HepG2 (cell line): ENCODE data around the gene RRP36. TPM values are rescaled to one million over a fixed set of nuclear protein-coding genes. Genes with fewer than 3 reads are reported as not detected.

Experiments
- ATM ChIP-seq: fragments of 450-650 bp; IDR thresholded peaks from 2 replicates; pipeline ENCODE4 v1.7.1; 2017; ENCODE audit warnings: mild to moderate bottlenecking, borderline replicate concordance
- CREBL2 ChIP-seq: sonication (generic); formaldehyde crosslinking; IDR thresholded peaks from 2 replicates; pipeline ENCODE4 v1.8.1; 2023; ENCODE audit warnings: missing genetic modification reagents, mild to moderate bottlenecking, borderline replicate concordance
- EP300 ChIP-seq, 3 experiments: sonication (generic) in 1 of 3; formaldehyde crosslinking in 1 of 3; IDR thresholded peaks; 2 replicates each; pipeline versions ENCODE4 v1.5.1 to v1.6.1; 2011 to 2020; ENCODE audit warnings: low read depth in 2 of 3, low read length in 2 of 3, borderline replicate concordance in 1 of 3, improper control_type of control experiment in 1 of 3, mild to moderate bottlenecking in 1 of 3, missing genetic modification reagents in 1 of 3, moderate library complexity in 1 of 3
- FOXA1 ChIP-seq, 2 experiments: fragments of 450-650 bp in 1 of 2; sonication (generic) in 1 of 2; formaldehyde crosslinking in 1 of 2; IDR thresholded peaks; 2 replicates each; pipeline versions ENCODE4 v1.4.0 to v1.6.1; 2016 to 2020; ENCODE audit warnings: missing genetic modification reagents in 1 of 2
- GTF3A ChIP-seq: sonication (generic); formaldehyde crosslinking; conservative IDR thresholded peaks from 2 replicates; pipeline ENCODE4 v1.4.0; 2020; ENCODE audit warnings: mild to moderate bottlenecking, missing genetic modification reagents
- HNF1A ChIP-seq, 2 experiments: sonication (generic) in 1 of 2; formaldehyde crosslinking in 1 of 2; IDR thresholded peaks; 2 replicates each; pipeline versions ENCODE4 v1.4.0 to v1.6.1; 2016 to 2020; ENCODE audit warnings: borderline replicate concordance in 1 of 2, low read depth in 1 of 2, mild to moderate bottlenecking in 1 of 2, missing genetic modification reagents in 1 of 2
- KDM1A ChIP-seq: IDR thresholded peaks from 2 replicates; pipeline ENCODE4 v1.6.1; 2016; ENCODE audit warnings: missing compliant biosample characterization
- MIER3 ChIP-seq: IDR thresholded peaks from 2 replicates; pipeline ENCODE4 v1.6.1; 2016; ENCODE audit warnings: missing compliant biosample characterization, borderline replicate concordance
- NR2F6 ChIP-seq, 2 experiments: IDR thresholded peaks; 2 replicates each; pipeline ENCODE4 v1.6.1; 2016; ENCODE audit warnings: antibody characterized with exemption in 1 of 2, mild to moderate bottlenecking in 1 of 2
- PAWR ChIP-seq: sonication (generic); formaldehyde crosslinking; IDR thresholded peaks from 2 replicates; pipeline ENCODE4 v1.4.0; 2020; ENCODE audit warnings: missing genetic modification reagents, mild to moderate bottlenecking, borderline replicate concordance
- ZBTB43 ChIP-seq: sonication (generic); formaldehyde crosslinking; conservative IDR thresholded peaks from 2 replicates; pipeline ENCODE4 v1.4.0; 2020; ENCODE audit warnings: missing genetic modification reagents
- ZFX ChIP-seq: sonication (generic); formaldehyde crosslinking; IDR thresholded peaks from 2 replicates; pipeline ENCODE4 v1.4.0; 2020; ENCODE audit warnings: mild to moderate bottlenecking, low read depth, missing genetic modification reagents, moderate library complexity
- ZNF224 ChIP-seq: sonication (generic); formaldehyde crosslinking; IDR thresholded peaks from 2 replicates; pipeline ENCODE4 v1.5.0; 2020; ENCODE audit warnings: mild to moderate bottlenecking, missing genetic modification reagents
- ZNF557 ChIP-seq: sonication (generic); formaldehyde crosslinking; IDR thresholded peaks from 2 replicates; pipeline ENCODE4 v1.4.0; 2020; ENCODE audit warnings: missing genetic modification reagents
- ZSCAN21 ChIP-seq: sonication (generic); formaldehyde crosslinking; IDR thresholded peaks from 2 replicates; pipeline ENCODE4 v1.8.0; 2022; ENCODE audit warnings: mild to moderate bottlenecking, missing genetic modification reagents, moderate library complexity, borderline replicate concordance
- polyA plus RNA-seq, 8 experiments: library from polyadenylated mRNA; depleted of rRNA in 3 of 8; stranded (reverse) in 7 of 8; unstranded in 1 of 8; fragments of >200 nt; fragmentation: Illumina TruSeq in 4 of 8; extraction: Trizol in 4 of 8; gene quantifications; 2 replicates each; pipeline versions ENCODE4 v1.2.1 to v1.2.3, GENCODE V29; 2011 to 2016; ENCODE audit warnings: low read depth in 4 of 8, missing spikeins in 1 of 8, mixed read lengths in 1 of 8; ENCODE audit not compliant: insufficient read depth in 1 of 8
- total RNA-seq, 5 experiments: library from RNA; depleted of rRNA; stranded (reverse); fragments of >200 nt; fragmentation: Illumina TruSeq; extraction: Trizol; gene quantifications; 2 replicates each; pipeline ENCODE4 v1.2.3, GENCODE V29; 2016; ENCODE audit warnings: low read depth in 1 of 5
- TF ChIP-seq, protein P1 (sequence below): sonication (generic); formaldehyde crosslinking; IDR thresholded peaks from 2 replicates; pipeline ENCODE4 v1.5.1; 2020; ENCODE audit warnings: missing genetic modification reagents, mild to moderate bottlenecking, borderline replicate concordance
- TF ChIP-seq, protein P2 (sequence below): sonication (generic); formaldehyde crosslinking; IDR thresholded peaks from 2 replicates; pipeline ENCODE4 v1.8.0; 2022; ENCODE audit warnings: missing genetic modification reagents, mild to moderate bottlenecking, moderate library complexity, borderline replicate concordance

RRP36 gene
- total and polyA plus RNA-seq, 2 of the 13 experiments (the other 11 are each of a cell fraction or from before 2014, with no cell fraction given) = 29.5 to 144 TPM

DNA sequence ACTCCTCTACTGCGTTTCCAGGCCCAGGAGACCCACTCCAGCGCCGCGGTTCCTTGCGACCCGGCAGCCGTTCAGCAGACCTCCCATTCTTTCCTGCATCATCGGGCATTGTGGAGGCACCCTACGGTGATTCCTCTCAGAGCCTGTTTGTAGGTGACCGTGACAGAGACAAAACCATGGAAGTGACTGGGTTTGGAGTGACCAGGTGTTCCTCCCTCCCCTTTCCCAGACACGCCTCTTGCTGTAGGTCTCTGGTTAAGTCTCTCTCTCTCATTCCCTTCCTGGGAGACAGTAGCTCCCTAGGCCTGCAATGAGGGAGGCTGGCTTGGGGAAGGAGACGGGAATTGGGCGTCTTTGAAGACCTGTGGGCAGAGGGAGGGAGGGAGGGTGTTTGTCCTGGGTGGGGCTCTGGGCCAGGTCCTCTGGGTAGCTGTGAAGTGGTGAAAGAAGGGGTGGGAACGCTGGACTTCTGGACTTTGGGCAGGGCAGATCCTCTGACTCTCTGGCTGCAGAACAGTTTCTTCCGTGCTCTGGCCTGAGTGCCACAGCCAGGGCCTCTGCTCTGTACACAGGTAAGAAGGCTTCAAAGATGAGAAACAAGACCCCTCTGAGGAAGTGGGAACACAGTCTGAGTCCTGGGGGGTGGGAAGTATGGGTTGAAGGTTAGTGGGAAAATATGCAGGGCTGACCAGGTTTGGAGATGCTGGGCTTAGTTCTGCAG, 38.8 kb downstream of the RRP36 start (continued):
- TF ChIP-seq FOXA1 (IDR thresholded peaks at IDR 0.05) = no peak
- peak; percentile 15; the same call in 1 of the 2 replicates for TF ChIP-seq FOXA1 (CRISPR knock-in tag; IDR thresholded peaks at IDR 0.05)
- TF ChIP-seq NR2F6 (IDR thresholded peaks at IDR 0.05) = peak; percentile 44
- TF ChIP-seq NR2F6 (CRISPR knock-in tag; IDR thresholded peaks at IDR 0.05) = peak; percentile 80
- TF ChIP-seq, protein P1, sequence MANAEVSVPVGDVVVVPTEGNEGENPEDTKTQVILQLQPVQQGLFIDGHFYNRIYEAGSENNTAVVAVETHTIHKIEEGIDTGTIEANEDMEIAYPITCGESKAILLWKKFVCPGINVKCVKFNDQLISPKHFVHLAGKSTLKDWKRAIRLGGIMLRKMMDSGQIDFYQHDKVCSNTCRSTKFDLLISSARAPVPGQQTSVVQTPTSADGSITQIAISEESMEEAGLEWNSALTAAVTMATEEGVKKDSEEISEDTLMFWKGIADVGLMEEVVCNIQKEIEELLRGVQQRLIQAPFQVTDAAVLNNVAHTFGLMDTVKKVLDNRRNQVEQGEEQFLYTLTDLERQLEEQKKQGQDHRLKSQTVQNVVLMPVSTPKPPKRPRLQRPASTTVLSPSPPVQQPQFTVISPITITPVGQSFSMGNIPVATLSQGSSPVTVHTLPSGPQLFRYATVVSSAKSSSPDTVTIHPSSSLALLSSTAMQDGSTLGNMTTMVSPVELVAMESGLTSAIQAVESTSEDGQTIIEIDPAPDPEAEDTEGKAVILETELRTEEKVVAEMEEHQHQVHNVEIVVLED (CRISPR knock-in tag) = no peak; the same call in 1 of the 2 replicates
- TF ChIP-seq CREBL2 (CRISPR knock-in tag) = no peak; the same call in 1 of the 2 replicates
- TF ChIP-seq ZFX = peak; percentile 80
- TF ChIP-seq MIER3 = peak; percentile 69
- TF ChIP-seq KDM1A = no peak
- TF ChIP-seq, protein P2, sequence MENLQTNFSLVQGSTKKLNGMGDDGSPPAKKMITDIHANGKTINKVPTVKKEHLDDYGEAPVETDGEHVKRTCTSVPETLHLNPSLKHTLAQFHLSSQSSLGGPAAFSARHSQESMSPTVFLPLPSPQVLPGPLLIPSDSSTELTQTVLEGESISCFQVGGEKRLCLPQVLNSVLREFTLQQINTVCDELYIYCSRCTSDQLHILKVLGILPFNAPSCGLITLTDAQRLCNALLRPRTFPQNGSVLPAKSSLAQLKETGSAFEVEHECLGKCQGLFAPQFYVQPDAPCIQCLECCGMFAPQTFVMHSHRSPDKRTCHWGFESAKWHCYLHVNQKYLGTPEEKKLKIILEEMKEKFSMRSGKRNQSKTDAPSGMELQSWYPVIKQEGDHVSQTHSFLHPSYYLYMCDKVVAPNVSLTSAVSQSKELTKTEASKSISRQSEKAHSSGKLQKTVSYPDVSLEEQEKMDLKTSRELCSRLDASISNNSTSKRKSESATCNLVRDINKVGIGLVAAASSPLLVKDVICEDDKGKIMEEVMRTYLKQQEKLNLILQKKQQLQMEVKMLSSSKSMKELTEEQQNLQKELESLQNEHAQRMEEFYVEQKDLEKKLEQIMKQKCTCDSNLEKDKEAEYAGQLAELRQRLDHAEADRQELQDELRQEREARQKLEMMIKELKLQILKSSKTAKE (CRISPR knock-in tag) = no peak; the same call in 1 of the 2 replicates
- TF ChIP-seq EP300 (IDR thresholded peaks at IDR 0.05; ENCODE audit: low read depth in 2 of 2, low read length in 2 of 2) = 0 out of 4 replicates have a peak, but pooled peaks have one; percentile 6 to 28
- TF ChIP-seq EP300 (CRISPR knock-in tag; IDR thresholded peaks at IDR 0.05; ENCODE audit: borderline replicate concordance) = no peak; the same call in 1 of the 2 replicates
- TF ChIP-seq ZSCAN21 (CRISPR knock-in tag) = 0 out of 2 replicates have a peak, but pooled peaks have one; percentile 39
- TF ChIP-seq ZNF557 (CRISPR knock-in tag) = no peak
- 0 out of 2 replicates have a peak, but pooled peaks have one; percentile 44 for TF ChIP-seq PAWR (CRISPR knock-in tag)
- TF ChIP-seq ZNF224 (CRISPR knock-in tag) = no peak
- TF ChIP-seq GTF3A (CRISPR knock-in tag) = no peak
- TF ChIP-seq ZBTB43 (CRISPR knock-in tag) = no peak
- no peak for TF ChIP-seq ATM
- TF ChIP-seq HNF1A (IDR thresholded peaks at IDR 0.05; ENCODE audit: low read depth) = no peak
- peak; percentile 77; the same call in 1 of the 2 replicates for TF ChIP-seq HNF1A (CRISPR knock-in tag; IDR thresholded peaks at IDR 0.05; ENCODE audit: borderline replicate concordance)
